ENCODE measurements around the gene ZNF787.

GRCh38 chr19:56145698-56146097 lies 24.6 kb upstream of the ZNF787 start:
- TF ChIP-seq, protein P1, sequence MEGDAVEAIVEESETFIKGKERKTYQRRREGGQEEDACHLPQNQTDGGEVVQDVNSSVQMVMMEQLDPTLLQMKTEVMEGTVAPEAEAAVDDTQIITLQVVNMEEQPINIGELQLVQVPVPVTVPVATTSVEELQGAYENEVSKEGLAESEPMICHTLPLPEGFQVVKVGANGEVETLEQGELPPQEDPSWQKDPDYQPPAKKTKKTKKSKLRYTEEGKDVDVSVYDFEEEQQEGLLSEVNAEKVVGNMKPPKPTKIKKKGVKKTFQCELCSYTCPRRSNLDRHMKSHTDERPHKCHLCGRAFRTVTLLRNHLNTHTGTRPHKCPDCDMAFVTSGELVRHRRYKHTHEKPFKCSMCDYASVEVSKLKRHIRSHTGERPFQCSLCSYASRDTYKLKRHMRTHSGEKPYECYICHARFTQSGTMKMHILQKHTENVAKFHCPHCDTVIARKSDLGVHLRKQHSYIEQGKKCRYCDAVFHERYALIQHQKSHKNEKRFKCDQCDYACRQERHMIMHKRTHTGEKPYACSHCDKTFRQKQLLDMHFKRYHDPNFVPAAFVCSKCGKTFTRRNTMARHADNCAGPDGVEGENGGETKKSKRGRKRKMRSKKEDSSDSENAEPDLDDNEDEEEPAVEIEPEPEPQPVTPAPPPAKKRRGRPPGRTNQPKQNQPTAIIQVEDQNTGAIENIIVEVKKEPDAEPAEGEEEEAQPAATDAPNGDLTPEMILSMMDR (IDR thresholded peaks at IDR 0.05; ENCODE audit: low read depth, low read length): no peak
- no peak for TF ChIP-seq EZH2phosphoT487 (IDR thresholded peaks at IDR 0.05; ENCODE audit: low read depth)

All from OCI-LY3 (cell line).